Keratinocyte (primary cell): ENCODE measurements around the gene PTPRN2. TPM values are rescaled to one million over a fixed set of nuclear protein-coding genes. Genes with fewer than 3 reads are reported as not detected.

ENCODE experiments used
- DNase-seq: peaks from one replicate; pipeline ENCODE4 v3.0.0-alpha.2; 2011; ENCODE audit warnings: low read depth, missing footprints, low spot score
- FAIRE-seq: peaks from 2 replicates; lab custom pipeline; 2011; peaks lifted over from hg19 to GRCh38; lab: Jason Lieb, UNC
- H2AFZ ChIP-seq: 2 replicates; pipeline ENCODE4 v1.6.0; 2012; ENCODE audit warnings: low read length, control low read depth, inconsistent platforms; ENCODE audit not compliant: control insufficient read depth
- H3K27ac ChIP-seq: 2 replicates; pipeline ENCODE4 v1.5.1; 2011; ENCODE audit warnings: low read length; ENCODE audit not compliant: control insufficient read depth, insufficient read depth
- H3K27me3 ChIP-seq: 3 replicates; pipeline ENCODE4 v1.6.0; 2011; ENCODE audit warnings: low read length; ENCODE audit not compliant: control insufficient read depth, insufficient read depth; ENCODE audit errors: extremely low read depth
- H3K36me3 ChIP-seq, 2 experiments: 2 replicates in 1 of 2; 3 replicates in 1 of 2; pipeline ENCODE4 v1.5.1; 2011; ENCODE audit warnings: low read length in 2 of 2, mild to moderate bottlenecking in 1 of 2; ENCODE audit not compliant: control insufficient read depth in 2 of 2, insufficient read depth in 2 of 2; ENCODE audit errors: extremely low read depth in 1 of 2
- H3K4me1 ChIP-seq: 3 replicates; pipeline ENCODE4 v1.5.1; 2011; ENCODE audit warnings: low read length; ENCODE audit not compliant: control insufficient read depth, insufficient read depth; ENCODE audit errors: extremely low read depth
- H3K4me2 ChIP-seq: 3 replicates; pipeline ENCODE4 v1.6.0; 2011; ENCODE audit warnings: low read depth, low read length; ENCODE audit not compliant: control insufficient read depth, insufficient read depth; ENCODE audit errors: extremely low read depth
- H3K4me3 ChIP-seq, 3 experiments: fragments of 200-600 bp in 1 of 3; sonication (generic) in 1 of 3; 2 replicates in 2 of 3; 3 replicates in 1 of 3; pipeline ENCODE4 v1.5.1; 2011 to 2016; ENCODE audit warnings: low read length in 3 of 3, mild to moderate bottlenecking in 3 of 3, control low read depth in 2 of 3, inconsistent platforms in 1 of 3, low read depth in 1 of 3, mixed read lengths in 1 of 3, mixed run types in 1 of 3, moderate library complexity in 1 of 3; ENCODE audit not compliant: control insufficient read depth in 2 of 3, insufficient read depth in 2 of 3; ENCODE audit errors: extremely low read depth in 1 of 3
- H3K79me2 ChIP-seq: 2 replicates; pipeline ENCODE4 v1.6.0; 2012; ENCODE audit warnings: low read length; ENCODE audit not compliant: control insufficient read depth, insufficient read depth
- H3K9ac ChIP-seq: 3 replicates; pipeline ENCODE4 v1.6.0; 2011; ENCODE audit warnings: low read length; ENCODE audit not compliant: control insufficient read depth, insufficient read depth; ENCODE audit errors: extremely low read depth
- H3K9me1 ChIP-seq: 3 replicates; pipeline ENCODE4 v1.6.0; 2011; ENCODE audit warnings: low read length; ENCODE audit not compliant: control insufficient read depth, insufficient read depth; ENCODE audit errors: extremely low read depth
- H3K9me3 ChIP-seq: 2 replicates; pipeline ENCODE4 v1.5.1; 2012; ENCODE audit warnings: low read depth, low read length; ENCODE audit not compliant: control insufficient read depth
- H4K20me1 ChIP-seq: 3 replicates; pipeline ENCODE4 v1.6.0; 2011; ENCODE audit warnings: low read length; ENCODE audit not compliant: control insufficient read depth, insufficient read depth; ENCODE audit errors: extremely low read depth
- CTCF ChIP-seq, 3 experiments: IDR thresholded peaks in 1 of 3; conservative IDR thresholded peaks in 1 of 3; optimal IDR thresholded peaks in 1 of 3; 2 replicates in 2 of 3; 3 replicates in 1 of 3; pipeline versions ENCODE3 to v1.5.1; 2011; ENCODE audit warnings: low read length in 3 of 3, mild to moderate bottlenecking in 3 of 3, moderate library complexity in 2 of 3, control low read depth in 1 of 3, inconsistent platforms in 1 of 3; ENCODE audit not compliant: insufficient read depth in 2 of 3; ENCODE audit errors: extremely low read depth in 1 of 3
- EZH2 ChIP-seq: IDR thresholded peaks from one replicate; pipeline ENCODE4 v1.6.1; 2012; ENCODE audit warnings: inconsistent platforms, mild to moderate bottlenecking, low read length, moderate library complexity
- dilution Hi-C: fragments of 300-500 bp; cut with MboI; formaldehyde crosslinking; loops from one replicate; pipeline ENCODE4 v1.7.0; 2020; ENCODE audit warnings: low sequenced_read_pairs; ENCODE audit not compliant: extremely low pct_ligation_motif_present
- polyA plus RNA-seq, 5 experiments: library from polyadenylated mRNA; depleted of rRNA in 3 of 5; stranded (reverse) in 3 of 5; stranded (forward) in 1 of 5; unstranded in 1 of 5; fragments of >200 nt; gene quantifications; 1 replicate in 1 of 5; 2 replicates in 3 of 5; 3 replicates in 1 of 5; pipeline versions ENCODE4 v1.2.1 to v1.2.3, GENCODE V29; 2011 to 2012; ENCODE audit warnings: missing spikeins in 2 of 5, low read depth in 1 of 5, low replicate concordance in 1 of 5

PTPRN2 gene
- polyA plus RNA-seq, 1 donor (not counting 4 experiments of a cell fraction or from before 2014, with no cell fraction given) = not detected

- Histone ChIP-seq H3K9me3 (peaks cover 11% of the 10 kb centered on the region), H3K27me3 (peaks cover 3% of the 10 kb centered on the region)
These were observed 977.5 kb downstream of the PTPRN2 start for GRCh38 chr7:157609932-157610640.

GRCh38 chr7:157609516-157609915, 978.1 kb downstream of the PTPRN2 start:
- DNase-seq = no peak
- FAIRE-seq = no peak
- no peak overlapping the region for H3K4me3 ChIP-seq
- dilution Hi-C loops = no loop called here
- H3K9me1 ChIP-seq = no peaks in the 10 kb centered on the region
- H3K9me3 ChIP-seq = peaks cover 11% of the 10 kb centered on the region
- peaks cover 3% of the 10 kb centered on the region for H3K27me3 ChIP-seq
- no peaks in the 10 kb centered on the region for H4K20me1 ChIP-seq
- H3K79me2 ChIP-seq = no peaks in the 10 kb centered on the region
- no peak overlapping the region for H3K27ac ChIP-seq
- no peak overlapping the region for H2AFZ ChIP-seq
- no peak overlapping the region for H3K4me2 ChIP-seq
- no peaks in the 10 kb centered on the region for H3K4me1 ChIP-seq
- H3K36me3 ChIP-seq = no peaks in the 10 kb centered on the region
- H3K9ac ChIP-seq = no peak overlapping the region
- TF ChIP-seq CTCF (optimal IDR thresholded peaks at IDR 0.05 in 1 of 3, IDR thresholded peaks at IDR 0.05 in 1 of 3, conservative IDR thresholded peaks at IDR 0.05 in 1 of 3; ENCODE audit: extremely low read depth in 1 of 3, insufficient read depth in 2 of 3, low read length in 3 of 3) (no peak), EZH2 (no peak)

More at GRCh38 chr7:157609932-157610640, 977.5 kb downstream of the PTPRN2 start:
- Histone ChIP-seq H3K4me2 (no peak overlapping the region), H3K79me2 (no peaks in the 10 kb centered on the region), H2AFZ (no peak overlapping the region), H3K36me3 (no peaks in the 10 kb centered on the region), H3K9ac (no peak overlapping the region), H3K4me1 (no peaks in the 10 kb centered on the region), H3K4me3 (no peak overlapping the region), H3K27ac (no peak overlapping the region), H3K9me1 (no peaks in the 10 kb centered on the region), H4K20me1 (no peaks in the 10 kb centered on the region)
- dilution Hi-C loops = no loop called here
- no peak for TF ChIP-seq CTCF (optimal IDR thresholded peaks at IDR 0.05 in 1 of 3, IDR thresholded peaks at IDR 0.05 in 1 of 3, conservative IDR thresholded peaks at IDR 0.05 in 1 of 3; ENCODE audit: extremely low read depth in 1 of 3, insufficient read depth in 2 of 3, low read length in 3 of 3)
- no peak for TF ChIP-seq EZH2
- no peak for DNase-seq
- no peak for FAIRE-seq
